Kidney (tissue), 14 donors: ENCODE measurements around the gene TES. TPM values are rescaled to one million over a fixed set of nuclear protein-coding genes. Genes with fewer than 3 reads are reported as not detected.

Source experiments
- DNase-seq, 5 donors: peaks; one replicate each; pipeline ENCODE4 v3.0.0-alpha.2; 2013 to 2020
- FAIRE-seq: peaks from 2 replicates; lab custom pipeline; 2012; peaks lifted over from hg19 to GRCh38; lab: Jason Lieb, UNC
- H3K27ac ChIP-seq, 2 donors: one replicate each; pipeline ENCODE4 v1.7.0; 2013; ENCODE audit warnings: low read depth in 2 of 2, low read length in 2 of 2, inconsistent platforms in 1 of 2
- H3K27me3 ChIP-seq: one replicate; pipeline ENCODE4 v1.7.1; 2013; ENCODE audit warnings: low read length, inconsistent platforms; ENCODE audit not compliant: control insufficient read depth, insufficient read depth
- H3K36me3 ChIP-seq, 3 donors: one replicate each; pipeline versions ENCODE4 v1.7.0 to v1.7.1; 2013; ENCODE audit warnings: low read length in 3 of 3, control low read depth in 1 of 3, inconsistent platforms in 1 of 3; ENCODE audit not compliant: insufficient read depth in 3 of 3, control insufficient read depth in 2 of 3
- H3K4me1 ChIP-seq, 3 donors: one replicate each; pipeline versions ENCODE4 v1.7.0 to v1.7.1; 2013; ENCODE audit warnings: low read length in 3 of 3, inconsistent platforms in 1 of 3, low read depth in 1 of 3; ENCODE audit not compliant: control insufficient read depth in 2 of 3, insufficient read depth in 2 of 3
- H3K4me3 ChIP-seq, 3 donors: one replicate each; pipeline versions ENCODE4 v1.7.0 to v1.8.1; 2013; ENCODE audit warnings: low read length in 3 of 3, control low read depth in 1 of 3, inconsistent platforms in 1 of 3
- H3K9ac ChIP-seq, 3 donors: one replicate each; pipeline versions ENCODE4 v1.7.0 to v1.7.1; 2013; ENCODE audit warnings: low read length in 3 of 3, control low read depth in 1 of 3, inconsistent platforms in 1 of 3
- H3K9me3 ChIP-seq, 3 donors: one replicate each; pipeline versions ENCODE4 v1.7.0 to v1.7.1; 2013; ENCODE audit warnings: low read length in 3 of 3, control low read depth in 1 of 3, inconsistent platforms in 1 of 3; ENCODE audit not compliant: control insufficient read depth in 2 of 3, insufficient read depth in 1 of 3
- CTCF ChIP-seq: IDR thresholded peaks from 3 replicates; pipeline ENCODE4 v1.5.1; 2012; ENCODE audit warnings: mild to moderate bottlenecking, moderate library complexity, borderline replicate concordance; ENCODE audit not compliant: insufficient read depth; ENCODE audit errors: extremely low read depth
- intact Hi-C: fragments of 100-400 bp; cut with DNase I; formaldehyde crosslinking; loops from one replicate; pipeline ENCODE4 v1.11.1; 2022
- polyA plus RNA-seq: library from polyadenylated mRNA; stranded (reverse); fragments of 350-450 nt; fragmentation: Illumina TruSeq; extraction: RNeasy Lipid Tissue Mini Kit (QIAGEN cat#74804); gene quantifications from one replicate; pipeline ENCODE4 v1.2.3, GENCODE V29; 2014; ENCODE audit warnings: low read depth, low replicate concordance; ENCODE audit not compliant: insufficient read depth
- total RNA-seq: library from RNA; stranded (reverse); fragmentation: NEBNext Ultra II Directional; extraction: Animal tissue kit (Norgen Biotek cat#: 25700); gene quantifications from one replicate; pipeline ENCODE4 v1.2.1, GENCODE V29; 2021
- donor health status: control.
- donor health status: control.
- donor health status: control.
- donor health status: control.
- donor health status: control.
- donor health status: DM: yes; HTN: yes; CAD: no.
- donor health status: Normal renal cell carcinoma (clear cell type).

The TES gene
- total and polyA plus RNA-seq, 2 donors from 2014 or later, result 21.5 to 108 TPM

- no peaks in the 10 kb centered on the region for H3K9me3 ChIP-seq
- no peak overlapping the region for H3K4me3 ChIP-seq
- no peaks in the 10 kb centered on the region for H3K27me3 ChIP-seq
- H3K36me3 ChIP-seq, result no peaks in the 10 kb centered on the region
- DNase-seq (no peak), FAIRE-seq (no peak)
- peaks cover 0 to 11% (median 4%) of the 10 kb centered on the region in 3 donors for H3K4me1 ChIP-seq
- H3K27ac ChIP-seq, result no peak overlapping the region
- intact Hi-C loops, result no loop called here
- no peak overlapping the region for H3K9ac ChIP-seq
- no peak for TF ChIP-seq CTCF
Measured at GRCh38 chr7:116234517-116235200, 24.3 kb downstream of the TES start.

- no peaks in the 10 kb centered on the region for H3K36me3 ChIP-seq
- H3K9me3 ChIP-seq, result no peaks in the 10 kb centered on the region
- FAIRE-seq (no peak), DNase-seq (no peak)
- peaks cover 0 to 11% (median 3%) of the 10 kb centered on the region in 3 donors for H3K4me1 ChIP-seq
- H3K4me3 ChIP-seq, result no peak overlapping the region
- no peak overlapping the region for H3K9ac ChIP-seq
- intact Hi-C loops, result no loop called here
- no peak overlapping the region for H3K27ac ChIP-seq
- H3K27me3 ChIP-seq, result no peaks in the 10 kb centered on the region
- TF ChIP-seq CTCF, result no peak
Measured at GRCh38 chr7:116235380-116235779, 25.0 kb downstream of the TES start.

- peak; percentile 11 for FAIRE-seq
- Histone ChIP-seq H3K9me3 (no peaks in the 10 kb centered on the region), H3K27me3 (no peaks in the 10 kb centered on the region), H3K9ac (no peak overlapping the region), H3K4me3 (no peak overlapping the region), H3K27ac (no peak overlapping the region), H3K36me3 (no peaks in the 10 kb centered on the region), H3K4me1 (peaks cover 0 to 8% (median 0%) of the 10 kb centered on the region in 3 donors)
- intact Hi-C loops, result no loop called here
- peak in 3 of 5 donors; percentile 19 to 75 (median 55) for DNase-seq
- peak; percentile 42 for TF ChIP-seq CTCF
Measured at GRCh38 chr7:116236020-116236630, 25.8 kb downstream of the TES start.
